Spleen (tissue), 7 donors: ENCODE data around the gene SUMF1.

Source experiments
- CTCF ChIP-seq, 11 experiments: fragments of 200-600 bp in 7 of 11; fragments of 450-650 bp in 4 of 11; sonication (generic) in 4 of 11; IDR thresholded peaks in 8 of 11; conservative IDR thresholded peaks in 3 of 11; 1 replicate in 7 of 11; 2 replicates in 4 of 11; pipeline versions ENCODE4 v1.4.0 to v1.8.0; 2016 to 2021; ENCODE audit warnings: antibody characterized with exemption in 11 of 11, inconsistent platforms in 4 of 11, mild to moderate bottlenecking in 1 of 11
- POLR2A ChIP-seq, 3 donors: fragments of 450-650 bp; IDR thresholded peaks; one replicate each; pipeline ENCODE4 v1.5.1; 2017; ENCODE audit warnings: antibody characterized with exemption in 3 of 3, mild to moderate bottlenecking in 1 of 3
- donor health status: DM: no; HTN: no; CAD: no; lungs with moderate emphysema.
- donor health status: DM: no; HTN: no; CAD: no.
- donor health status: DM: no; HTN: no; CAD: no.

DNA sequence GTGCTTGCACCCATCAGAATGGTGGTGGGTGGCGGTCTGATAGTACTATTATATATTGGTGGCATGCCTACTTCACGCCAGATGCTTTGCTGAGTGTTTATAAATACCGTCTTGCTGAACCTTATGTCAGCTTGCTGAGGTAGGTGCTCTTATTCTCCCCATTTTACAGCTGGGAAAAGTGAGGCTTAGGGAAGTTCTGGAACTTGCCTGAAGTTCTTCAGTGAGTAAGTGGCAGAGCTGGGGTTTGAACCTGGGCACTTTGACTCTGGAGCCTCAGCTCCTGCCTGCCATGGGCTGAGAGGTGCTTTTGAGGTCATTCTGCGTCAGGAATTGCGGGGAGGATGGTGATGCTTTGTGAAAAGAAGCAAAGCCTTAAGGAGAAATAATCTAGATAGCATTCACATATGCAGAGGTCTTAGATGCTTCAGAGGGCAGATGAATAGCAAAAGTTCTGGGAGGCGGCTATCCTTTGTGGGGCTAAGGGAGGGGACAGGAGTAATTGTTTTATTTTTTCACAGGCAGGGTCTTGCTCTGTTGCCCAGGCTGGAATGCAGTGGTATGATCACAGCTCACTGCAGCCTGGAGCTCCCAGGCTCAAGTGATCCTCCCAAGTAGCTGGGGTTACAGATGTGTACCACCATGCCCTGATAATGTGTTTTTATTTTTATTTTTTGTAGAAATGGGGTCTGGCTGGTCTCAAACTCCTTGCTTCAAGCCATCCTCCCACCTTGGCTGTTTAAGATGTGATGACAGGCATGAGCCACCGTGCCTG lies 44.6 kb upstream of the SUMF1 start:
- TF ChIP-seq CTCF (IDR thresholded peaks at IDR 0.05 in 8 of 11, conservative IDR thresholded peaks at IDR 0.05 in 3 of 11) (no peak), POLR2A (IDR thresholded peaks at IDR 0.05) (no peak)
